PC-3 (cell line): ENCODE measurements around the gene CBX7.

Experiments
- CTCF ChIP-seq: fragments of 300-600 bp; sonication (generic); conservative IDR thresholded peaks from 2 replicates; pipeline ENCODE4 v1.5.1; 2017; ENCODE audit warnings: antibody characterized with exemption, low read depth, mild to moderate bottlenecking, low read length
- EZH2 ChIP-seq: fragments of 300-600 bp; sonication (generic); IDR thresholded peaks from one replicate; pipeline ENCODE4 v1.6.1; 2017; ENCODE audit warnings: antibody characterized with exemption, mild to moderate bottlenecking, low read length; ENCODE audit not compliant: unreplicated experiment
- EZH2phosphoT487 ChIP-seq: fragments of 300-600 bp; sonication (generic); IDR thresholded peaks from 2 replicates; pipeline ENCODE4 v1.6.1; 2018; ENCODE audit warnings: mild to moderate bottlenecking, antibody characterized with exemption, low read length, borderline replicate concordance

DNA sequence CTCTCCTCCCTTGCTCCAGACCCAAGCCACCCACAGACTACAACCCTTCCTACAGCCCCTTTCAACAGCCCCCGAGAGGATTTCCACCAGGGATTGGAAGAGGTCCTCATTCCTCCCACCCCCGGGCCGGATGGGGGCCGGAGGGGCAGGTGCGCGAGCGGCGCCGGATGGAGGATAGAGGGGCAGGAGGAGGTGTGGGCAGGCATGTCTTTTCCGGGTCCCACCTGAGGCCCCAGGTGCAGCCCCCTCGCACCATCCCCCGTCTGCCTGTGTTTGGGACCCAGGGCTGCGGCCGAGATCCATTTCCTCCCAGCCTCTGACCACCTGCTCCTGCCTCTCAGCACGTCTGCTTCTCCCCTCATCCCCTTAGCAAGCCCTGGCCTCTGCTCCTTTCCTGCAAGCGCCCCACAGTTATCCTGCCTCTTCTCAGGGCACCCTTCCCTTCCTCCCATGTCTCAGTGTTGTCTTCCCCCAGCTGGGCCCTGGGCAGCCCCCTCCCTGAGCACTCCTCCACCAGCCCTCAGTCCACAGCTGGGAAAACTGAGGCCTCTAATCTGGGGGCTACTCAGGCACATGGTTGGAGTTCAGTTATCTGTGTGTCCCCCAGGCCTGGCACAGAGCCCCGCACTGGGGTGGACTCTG is 19.3 kb upstream of the CBX7 start:
- no peak for TF ChIP-seq CTCF
- no peak for TF ChIP-seq EZH2
- TF ChIP-seq EZH2phosphoT487, result no peak
